Measurements from ENCODE around the gene CFAP46. TPM values are rescaled to one million over a fixed set of nuclear protein-coding genes. Genes with fewer than 3 reads are reported as not detected.

The CFAP46 gene
- total RNA-seq, 1 donor from 2014 or later, result 3.7 TPM

GRCh38 chr10:132784866-132785722, 157.3 kb downstream of the CFAP46 start:
- Mint-ChIP-seq H3K27ac (no peak overlapping the region), H3K27me3 (peaks cover 15% of the 10 kb centered on the region), H3K36me3 (ENCODE audit: low read depth) (peaks cover 25% of the 10 kb centered on the region), H3K4me1 (peaks cover 5% of the 10 kb centered on the region), H3K4me3 (no peak overlapping the region), H3K9me3 (no peaks in the 10 kb centered on the region)
- no peak for DNase-seq
- no peak for TF ChIP-seq CTCF (IDR thresholded peaks at IDR 0.05)
- CTCF ChIA-PET, result no interaction called here
- no peak for ATAC-seq (ENCODE audit: low read depth)
- intact Hi-C loops (cut with micrococcal nuclease), result no loop called here
- POLR2A ChIA-PET, result no interaction called here

GRCh38 chr10:132783940-132784865, 158.2 kb downstream of the CFAP46 start:
- Mint-ChIP-seq H3K9me3 (no peaks in the 10 kb centered on the region), H3K27ac (no peak overlapping the region), H3K4me3 (peak overlapping the region; percentile 50)

GRCh38 chr10:132783165-132783939, 159.0 kb downstream of the CFAP46 start:
- no peak for DNase-seq
- TF ChIP-seq CTCF (IDR thresholded peaks at IDR 0.05), result no peak
- intact Hi-C loops (cut with micrococcal nuclease), result no loop called here
- Mint-ChIP-seq H3K4me1 (peaks cover 5% of the 10 kb centered on the region), H3K9me3 (no peaks in the 10 kb centered on the region), H3K36me3 (ENCODE audit: low read depth) (peaks cover 36% of the 10 kb centered on the region), H3K27ac (no peak overlapping the region), H3K27me3 (peaks cover 8% of the 10 kb centered on the region), H3K4me3 (no peak overlapping the region)
- ChIA-PET CTCF (no interaction called here), POLR2A (no interaction called here)
- no peak for ATAC-seq (ENCODE audit: low read depth)

More at GRCh38 chr10:132783940-132784865, 158.2 kb downstream of the CFAP46 start:
- ATAC-seq (ENCODE audit: low read depth) (no peak), DNase-seq (no peak)
- CTCF ChIA-PET, result no interaction called here
- Mint-ChIP-seq H3K27me3 (peaks cover 11% of the 10 kb centered on the region), H3K36me3 (ENCODE audit: low read depth) (peaks cover 33% of the 10 kb centered on the region), H3K4me1 (peaks cover 5% of the 10 kb centered on the region)
- intact Hi-C loops (cut with micrococcal nuclease), result no loop called here
- POLR2A ChIA-PET, result no interaction called here
- no peak for TF ChIP-seq CTCF (IDR thresholded peaks at IDR 0.05)

GRCh38 chr10:132781556-132781955, 160.8 kb downstream of the CFAP46 start:
- intact Hi-C loops (cut with micrococcal nuclease), result no loop called here
- ChIA-PET CTCF (no interaction called here), POLR2A (no interaction called here)
- Mint-ChIP-seq H3K4me3 (no peak overlapping the region), H3K9me3 (no peaks in the 10 kb centered on the region), H3K27ac (no peak overlapping the region), H3K4me1 (peaks cover 5% of the 10 kb centered on the region), H3K27me3 (peaks cover 8% of the 10 kb centered on the region), H3K36me3 (ENCODE audit: low read depth) (peaks cover 52% of the 10 kb centered on the region)
- TF ChIP-seq CTCF (IDR thresholded peaks at IDR 0.05), result no peak
- DNase-seq, result no peak
- ATAC-seq (ENCODE audit: low read depth), result no peak
